Umbilical cord (tissue), 1 donor: ENCODE results near the gene PIK3C2G. TPM values are rescaled to one million over a fixed set of nuclear protein-coding genes. Genes with fewer than 3 reads are reported as not detected.

Experiments used
- total RNA-seq: library from RNA; depleted of rRNA; stranded (reverse); fragments of >200 nt; gene quantifications from one replicate; pipeline ENCODE4 v1.2.3, GENCODE V29; 2014; ENCODE audit warnings: low replicate concordance; ENCODE audit not compliant: insufficient read depth

The PIK3C2G gene
- total RNA-seq, 1 donor from 2014 or later, result 8.7 TPM

Other genes starting within 250 kb of the PIK3C2G start
- not detected for gene RERGL, start 171.3 kb upstream of the PIK3C2G start, total RNA-seq